K562 (cell line): Measurements from ENCODE around the gene ANGEL2. TPM values are rescaled to one million over a fixed set of nuclear protein-coding genes. Genes with fewer than 3 reads are reported as not detected.
A peak's percentile ranks its signal among the peaks of the same experiment; 100 is the strongest.

Source experiments
- C11orf30 ChIP-seq: fragments of 450-650 bp; IDR thresholded peaks from 2 replicates; pipeline ENCODE4 v1.6.1; 2016; ENCODE audit warnings: low read depth, mild to moderate bottlenecking
- CHD2 ChIP-seq: IDR thresholded peaks from 2 replicates; pipeline ENCODE4 v1.6.1; 2011; ENCODE audit warnings: low read depth, low read length
- CTBP1 ChIP-seq: fragments of 450-650 bp; IDR thresholded peaks from 2 replicates; pipeline ENCODE4 v1.6.1; 2016; ENCODE audit warnings: borderline replicate concordance
- EP300 ChIP-seq: IDR thresholded peaks from 2 replicates; pipeline ENCODE4 v1.6.1; 2012; ENCODE audit warnings: low read length, improper control_type of control experiment
- ERF ChIP-seq: fragments of 450-650 bp; formaldehyde crosslinking; IDR thresholded peaks from 2 replicates; pipeline ENCODE4 v1.4.0; 2020; ENCODE audit warnings: mild to moderate bottlenecking, mixed read lengths
- ESRRA ChIP-seq: fragments of 450-650 bp; IDR thresholded peaks from 2 replicates; pipeline ENCODE4 v1.6.1; 2014; ENCODE audit warnings: low read depth, mild to moderate bottlenecking, moderate library complexity, borderline replicate concordance
- GABPA ChIP-seq: fragments of 200-800 bp; sonication (Bioruptor generic); conservative IDR thresholded peaks from 2 replicates; pipeline ENCODE4 v1.6.1; 2016; ENCODE audit warnings: low read depth, missing genetic modification characterization, missing compliant biosample characterization
- KDM2B ChIP-seq: fragments of 250-450 bp; sonication (Bioruptor Pico); IDR thresholded peaks from 2 replicates; pipeline ENCODE4 v1.8.0; 2021; ENCODE audit warnings: mild to moderate bottlenecking, moderate library complexity
- KLF13 ChIP-seq: fragments of 450-650 bp; IDR thresholded peaks from 2 replicates; pipeline ENCODE4 v1.6.1; 2016; ENCODE audit warnings: missing genetic modification characterization, low read depth, mild to moderate bottlenecking, missing compliant biosample characterization, moderate library complexity, borderline replicate concordance
- MAZ ChIP-seq, 2 experiments: fragments of 450-650 bp in 1 of 2; sonication (generic) in 1 of 2; formaldehyde crosslinking; IDR thresholded peaks in 1 of 2; conservative IDR thresholded peaks in 1 of 2; 2 replicates each; pipeline versions ENCODE4 v1.4.0 to v1.5.0; 2020; ENCODE audit warnings: mild to moderate bottlenecking in 1 of 2, missing genetic modification reagents in 1 of 2
- MEIS2 ChIP-seq: fragments of 450-650 bp; IDR thresholded peaks from 2 replicates; pipeline ENCODE4 v1.6.1; 2014; ENCODE audit warnings: mild to moderate bottlenecking; ENCODE audit not compliant: partially characterized antibody
- POLR2H ChIP-seq: IDR thresholded peaks from 2 replicates; pipeline ENCODE4 v1.6.1; 2016; ENCODE audit warnings: missing genetic modification characterization, low read depth, mild to moderate bottlenecking, control low read depth, missing compliant biosample characterization, moderate library complexity
- PPARD ChIP-seq: fragments of 250-450 bp; sonication (Bioruptor Pico); IDR thresholded peaks from 2 replicates; pipeline ENCODE4 v1.8.0; 2022; ENCODE audit warnings: inconsistent platforms, mild to moderate bottlenecking, moderate library complexity
- SAP30 ChIP-seq: fragments of 200-600 bp; sonication (generic); IDR thresholded peaks from 2 replicates; pipeline ENCODE4 v1.6.1; 2012; ENCODE audit warnings: borderline replicate concordance, low read depth, mild to moderate bottlenecking, moderate library complexity, low read length, control low read depth, inconsistent platforms; ENCODE audit not compliant: insufficient read depth, poor library complexity, severe bottlenecking
- SIX5 ChIP-seq, 2 experiments: IDR thresholded peaks; 2 replicates each; pipeline ENCODE4 v1.6.1; 2011; ENCODE audit warnings: low read length in 2 of 2, borderline replicate concordance in 1 of 2, low read depth in 1 of 2, mild to moderate bottlenecking in 1 of 2, moderate library complexity in 1 of 2; ENCODE audit not compliant: insufficient read depth in 1 of 2
- SPI1 ChIP-seq: IDR thresholded peaks from 2 replicates; pipeline ENCODE4 v1.6.1; 2011; ENCODE audit warnings: low read depth, low read length, control low read depth, borderline replicate concordance
- SRSF1 ChIP-seq: fragments of 200-400 bp; formaldehyde crosslinking; IDR thresholded peaks from 2 replicates; pipeline ENCODE4 v1.6.1; 2017; ENCODE audit warnings: mild to moderate bottlenecking, low read depth, low read length, moderate library complexity
- SUPT5H ChIP-seq: fragments of 450-650 bp; IDR thresholded peaks from 2 replicates; pipeline ENCODE4 v1.6.1; 2016
- TSC22D4 ChIP-seq: fragments of 450-650 bp; IDR thresholded peaks from 2 replicates; pipeline ENCODE4 v1.6.1; 2016; ENCODE audit warnings: missing genetic modification characterization, missing biosample characterization, control low read depth
- ZNF12 ChIP-seq: sonication (generic); formaldehyde crosslinking; IDR thresholded peaks from 2 replicates; pipeline ENCODE4 v1.4.0; 2020; ENCODE audit warnings: mild to moderate bottlenecking, missing genetic modification reagents
- ZNF347 ChIP-seq: fragments of 450-650 bp; formaldehyde crosslinking; IDR thresholded peaks from 2 replicates; pipeline ENCODE4 v1.4.0; 2020; ENCODE audit warnings: low read depth, mild to moderate bottlenecking, moderate library complexity
- polyA plus RNA-seq, 8 experiments: library from polyadenylated mRNA; depleted of rRNA in 4 of 8; stranded (reverse) in 5 of 8; unstranded in 3 of 8; fragments of >200 nt; fragmentation: Nextera tagmentation in 2 of 8; fragmentation: Illumina TruSeq in 1 of 8; extraction: Ambion mirVana in 2 of 8; extraction: Trizol in 1 of 8; gene quantifications; 2 replicates each; pipeline versions ENCODE4 v1.2.1 to v1.2.3, GENCODE V29; 2011 to 2014; ENCODE audit warnings: inconsistent platforms in 1 of 8, missing spikeins in 1 of 8
- total RNA-seq, 7 experiments: library from RNA; depleted of rRNA in 6 of 7; stranded (reverse); fragments of >200 nt in 6 of 7; fragmentation: Illumina TruSeq in 2 of 7; extraction: Trizol in 2 of 7; gene quantifications; 2 replicates each; pipeline versions ENCODE4 v1.2.1 to v1.2.3, GENCODE V29; 2011 to 2021; ENCODE audit warnings: low replicate concordance in 1 of 7
- TF ChIP-seq, protein P1 (sequence below), 2 experiments: fragments of 450-650 bp; IDR thresholded peaks; 2 replicates each; pipeline ENCODE4 v1.6.1; 2016
- TF ChIP-seq, protein P2 (sequence below): fragments of 250-450 bp; sonication (Bioruptor Pico); IDR thresholded peaks from 2 replicates; pipeline ENCODE4 v1.4.0; 2020; ENCODE audit warnings: mild to moderate bottlenecking, moderate library complexity, borderline replicate concordance

ANGEL2 gene
- total and polyA plus RNA-seq, 9 of the 15 experiments (the other 6 are each of a cell fraction or from before 2014, with no cell fraction given): 6.8 to 34.6 (median 26.2) TPM

DNA sequence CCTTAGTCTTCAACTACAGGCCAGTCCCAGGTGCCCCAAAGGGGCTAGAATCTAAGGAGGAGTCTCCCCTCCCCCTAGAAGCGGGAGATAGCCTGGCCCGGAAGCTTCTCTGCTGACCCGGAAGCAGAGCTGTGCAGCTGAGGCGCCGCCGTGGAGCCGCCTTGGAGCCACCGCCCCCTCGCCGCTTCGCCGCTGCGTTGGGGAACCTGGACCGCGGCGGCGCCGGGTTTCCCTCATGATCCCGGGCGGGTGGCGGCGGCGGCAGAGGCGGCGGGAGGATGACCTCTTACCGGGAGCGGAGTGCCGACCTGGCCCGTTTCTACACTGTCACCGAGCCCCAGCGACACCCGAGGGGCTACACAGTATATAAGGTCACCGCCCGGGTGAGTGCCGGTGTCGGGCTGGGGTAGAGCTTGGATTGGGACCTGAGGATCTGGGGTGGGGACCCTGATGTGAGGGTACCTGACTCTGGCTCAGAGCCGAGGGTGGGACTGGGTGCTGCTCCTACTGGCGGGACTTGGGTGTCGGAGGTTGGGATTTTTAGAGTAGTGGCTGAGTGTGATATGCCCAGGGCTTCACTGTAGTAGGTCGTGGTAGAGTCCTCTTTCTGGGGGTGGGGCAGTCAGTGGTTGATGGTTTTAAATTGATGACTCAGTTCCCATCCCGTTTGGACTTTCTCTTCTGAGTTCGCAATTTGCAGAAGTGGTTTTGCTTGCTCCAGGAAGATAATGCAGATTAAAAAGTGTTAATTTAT lies 35.6 kb upstream of the ANGEL2 start, which contains the start of gene RPS6KC1 (continued):
- TF ChIP-seq TSC22D4 (tag) (no peak), KDM2B (no peak), ZNF12 (CRISPR knock-in tag) (0 out of 2 replicates have a peak, but pooled peaks have one; percentile 52), C11orf30 (peak; percentile 98), SAP30 (peak; percentile 90), SRSF1 (no peak), CHD2 (peak; percentile 60), SIX5 (IDR thresholded peaks at IDR 0.05; ENCODE audit: borderline replicate concordance in 1 of 2, insufficient read depth in 1 of 2, low read depth in 1 of 2, low read length in 2 of 2) (peak in 1 of 2 experiments; percentile 32; a peak in 1 of 4 replicates), CTBP1 (peak; percentile 90), KLF13 (tag) (peak; percentile 97), PPARD (CRISPR knock-in tag) (no peak), ESRRA (peak; percentile 75), MAZ (CRISPR knock-in tag; conservative IDR thresholded peaks at IDR 0.05 in 1 of 2, IDR thresholded peaks at IDR 0.05 in 1 of 2) (peak; percentile 81 to 85; a peak in 3 of 4 replicates), ZNF347 (CRISPR knock-in tag) (0 out of 2 replicates have a peak, but pooled peaks have one; percentile 66), GABPA (tag) (peak; percentile 100), SUPT5H (peak; percentile 68), SPI1 (peak; percentile 97), EP300 (peak; percentile 74), MEIS2 (peak; percentile 92), POLR2H (tag) (peak; percentile 63), ERF (CRISPR knock-in tag) (peak; percentile 92; the same call in 1 of the 2 replicates)
- TF ChIP-seq, protein P1, sequence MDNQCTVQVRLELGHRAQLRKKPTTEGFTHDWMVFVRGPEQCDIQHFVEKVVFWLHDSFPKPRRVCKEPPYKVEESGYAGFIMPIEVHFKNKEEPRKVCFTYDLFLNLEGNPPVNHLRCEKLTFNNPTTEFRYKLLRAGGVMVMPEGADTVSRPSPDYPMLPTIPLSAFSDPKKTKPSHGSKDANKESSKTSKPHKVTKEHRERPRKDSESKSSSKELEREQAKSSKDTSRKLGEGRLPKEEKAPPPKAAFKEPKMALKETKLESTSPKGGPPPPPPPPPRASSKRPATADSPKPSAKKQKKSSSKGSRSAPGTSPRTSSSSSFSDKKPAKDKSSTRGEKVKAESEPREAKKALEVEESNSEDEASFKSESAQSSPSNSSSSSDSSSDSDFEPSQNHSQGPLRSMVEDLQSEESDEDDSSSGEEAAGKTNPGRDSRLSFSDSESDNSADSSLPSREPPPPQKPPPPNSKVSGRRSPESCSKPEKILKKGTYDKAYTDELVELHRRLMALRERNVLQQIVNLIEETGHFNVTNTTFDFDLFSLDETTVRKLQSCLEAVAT (IDR thresholded peaks at IDR 0.05): peak; percentile 56 to 73; a peak in 2 of 4 replicates
- TF ChIP-seq, protein P2, sequence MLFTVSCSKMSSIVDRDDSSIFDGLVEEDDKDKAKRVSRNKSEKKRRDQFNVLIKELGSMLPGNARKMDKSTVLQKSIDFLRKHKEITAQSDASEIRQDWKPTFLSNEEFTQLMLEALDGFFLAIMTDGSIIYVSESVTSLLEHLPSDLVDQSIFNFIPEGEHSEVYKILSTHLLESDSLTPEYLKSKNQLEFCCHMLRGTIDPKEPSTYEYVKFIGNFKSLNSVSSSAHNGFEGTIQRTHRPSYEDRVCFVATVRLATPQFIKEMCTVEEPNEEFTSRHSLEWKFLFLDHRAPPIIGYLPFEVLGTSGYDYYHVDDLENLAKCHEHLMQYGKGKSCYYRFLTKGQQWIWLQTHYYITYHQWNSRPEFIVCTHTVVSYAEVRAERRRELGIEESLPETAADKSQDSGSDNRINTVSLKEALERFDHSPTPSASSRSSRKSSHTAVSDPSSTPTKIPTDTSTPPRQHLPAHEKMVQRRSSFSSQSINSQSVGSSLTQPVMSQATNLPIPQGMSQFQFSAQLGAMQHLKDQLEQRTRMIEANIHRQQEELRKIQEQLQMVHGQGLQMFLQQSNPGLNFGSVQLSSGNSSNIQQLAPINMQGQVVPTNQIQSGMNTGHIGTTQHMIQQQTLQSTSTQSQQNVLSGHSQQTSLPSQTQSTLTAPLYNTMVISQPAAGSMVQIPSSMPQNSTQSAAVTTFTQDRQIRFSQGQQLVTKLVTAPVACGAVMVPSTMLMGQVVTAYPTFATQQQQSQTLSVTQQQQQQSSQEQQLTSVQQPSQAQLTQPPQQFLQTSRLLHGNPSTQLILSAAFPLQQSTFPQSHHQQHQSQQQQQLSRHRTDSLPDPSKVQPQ (CRISPR knock-in tag): 0 out of 2 replicates have a peak, but pooled peaks have one; percentile 72
